ENCODE data around the gene GPR157.

DNA sequence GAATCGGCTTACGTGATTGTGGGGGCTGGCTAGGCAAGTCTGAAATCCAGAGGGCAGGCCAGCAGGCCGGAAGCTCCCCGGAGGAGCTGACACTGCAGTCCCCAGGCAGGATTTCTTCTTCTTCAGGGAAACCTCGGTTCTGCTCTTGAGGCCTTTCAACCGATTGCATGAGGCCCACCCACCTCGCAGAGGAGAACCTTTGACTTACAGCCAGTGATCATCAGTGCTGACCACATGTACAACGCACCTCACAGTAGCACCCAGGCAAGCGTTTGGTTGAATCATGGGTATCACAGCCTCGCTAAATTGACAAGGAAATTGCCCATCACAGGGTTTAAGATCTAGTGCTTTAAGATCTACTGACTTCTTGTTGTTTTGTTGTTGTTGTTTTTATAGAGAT, 23.6 kb upstream of the GPR157 start:
- TF ChIP-seq, protein P1, sequence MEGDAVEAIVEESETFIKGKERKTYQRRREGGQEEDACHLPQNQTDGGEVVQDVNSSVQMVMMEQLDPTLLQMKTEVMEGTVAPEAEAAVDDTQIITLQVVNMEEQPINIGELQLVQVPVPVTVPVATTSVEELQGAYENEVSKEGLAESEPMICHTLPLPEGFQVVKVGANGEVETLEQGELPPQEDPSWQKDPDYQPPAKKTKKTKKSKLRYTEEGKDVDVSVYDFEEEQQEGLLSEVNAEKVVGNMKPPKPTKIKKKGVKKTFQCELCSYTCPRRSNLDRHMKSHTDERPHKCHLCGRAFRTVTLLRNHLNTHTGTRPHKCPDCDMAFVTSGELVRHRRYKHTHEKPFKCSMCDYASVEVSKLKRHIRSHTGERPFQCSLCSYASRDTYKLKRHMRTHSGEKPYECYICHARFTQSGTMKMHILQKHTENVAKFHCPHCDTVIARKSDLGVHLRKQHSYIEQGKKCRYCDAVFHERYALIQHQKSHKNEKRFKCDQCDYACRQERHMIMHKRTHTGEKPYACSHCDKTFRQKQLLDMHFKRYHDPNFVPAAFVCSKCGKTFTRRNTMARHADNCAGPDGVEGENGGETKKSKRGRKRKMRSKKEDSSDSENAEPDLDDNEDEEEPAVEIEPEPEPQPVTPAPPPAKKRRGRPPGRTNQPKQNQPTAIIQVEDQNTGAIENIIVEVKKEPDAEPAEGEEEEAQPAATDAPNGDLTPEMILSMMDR (IDR thresholded peaks at IDR 0.05) = no peak
- no peak for TF ChIP-seq POLR2A (IDR thresholded peaks at IDR 0.05)
- no peak for TF ChIP-seq EP300 (IDR thresholded peaks at IDR 0.05)
